Keratinocyte (primary cell): ENCODE measurements around the gene C1QC.

Experiments used
- CTCF ChIP-seq, 3 experiments: IDR thresholded peaks in 1 of 3; conservative IDR thresholded peaks in 1 of 3; optimal IDR thresholded peaks in 1 of 3; 2 replicates in 2 of 3; 3 replicates in 1 of 3; pipeline versions ENCODE3 to v1.5.1; 2011; ENCODE audit warnings: low read length in 3 of 3, mild to moderate bottlenecking in 3 of 3, moderate library complexity in 2 of 3, control low read depth in 1 of 3, inconsistent platforms in 1 of 3; ENCODE audit not compliant: insufficient read depth in 2 of 3; ENCODE audit errors: extremely low read depth in 1 of 3
- EZH2 ChIP-seq: IDR thresholded peaks from one replicate; pipeline ENCODE4 v1.6.1; 2012; ENCODE audit warnings: inconsistent platforms, mild to moderate bottlenecking, low read length, moderate library complexity

DNA sequence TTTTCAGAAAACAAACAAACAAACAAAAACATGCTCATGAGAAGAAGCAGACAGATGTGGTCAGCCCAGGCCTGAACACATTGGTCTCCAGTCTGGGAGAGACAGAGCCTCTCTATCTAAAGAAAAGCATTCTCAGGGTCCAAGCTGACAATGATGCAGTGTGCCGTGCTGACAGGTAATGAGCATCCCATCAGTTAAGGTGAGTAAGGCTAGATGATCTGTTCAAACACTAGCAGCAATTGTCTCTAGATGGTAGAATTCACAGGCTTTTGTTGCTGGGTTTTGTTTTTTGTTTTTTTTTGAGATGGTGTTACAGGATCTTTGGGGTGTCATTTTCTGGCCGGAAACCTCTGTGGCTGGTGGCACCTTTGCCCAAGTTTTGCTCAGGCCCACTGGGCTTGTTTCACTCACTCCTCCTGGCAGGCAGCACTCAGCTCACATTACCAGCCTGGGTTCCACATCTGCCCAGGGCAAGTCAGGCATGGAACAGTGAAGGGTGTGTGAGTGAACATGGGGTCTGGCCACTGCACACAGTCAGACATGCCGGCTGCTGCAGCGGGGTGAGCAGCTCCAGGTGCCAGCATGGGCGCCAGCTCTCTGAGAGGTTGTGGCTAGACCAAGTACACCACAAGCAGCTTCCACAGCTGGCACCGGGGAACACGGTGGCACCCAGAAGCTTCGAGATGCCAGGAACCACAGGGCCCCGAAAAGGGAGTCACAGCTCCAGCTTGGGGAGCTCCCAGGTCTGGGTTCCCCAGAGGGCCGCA lies 9.6 kb upstream of the C1QC start:
- no peak for TF ChIP-seq CTCF (optimal IDR thresholded peaks at IDR 0.05 in 1 of 3, IDR thresholded peaks at IDR 0.05 in 1 of 3, conservative IDR thresholded peaks at IDR 0.05 in 1 of 3; ENCODE audit: extremely low read depth in 1 of 3, insufficient read depth in 2 of 3, low read length in 3 of 3)
- no peak for TF ChIP-seq EZH2
